Measurements from ENCODE around the gene BRINP3.

DNA sequence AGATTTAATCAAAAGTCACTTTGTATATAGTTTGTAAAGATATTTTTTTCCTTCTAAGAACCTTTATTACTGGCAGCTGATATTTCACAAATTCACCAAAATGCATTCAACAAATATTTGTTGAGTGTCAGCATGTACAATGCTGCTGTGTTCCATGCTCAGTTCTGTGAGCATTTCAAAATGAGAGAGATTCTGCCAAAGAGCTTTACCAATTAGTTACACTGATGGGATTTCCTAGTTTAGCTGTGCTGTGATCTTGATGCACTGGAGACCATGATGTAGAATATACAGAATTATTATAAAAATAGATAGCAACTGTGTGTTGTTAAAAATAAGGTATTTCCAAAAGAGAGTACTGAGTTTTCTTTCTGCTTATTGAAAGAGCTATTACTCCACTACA lies 225.6 kb downstream of the BRINP3 start:
- TF ChIP-seq CTCF (IDR thresholded peaks at IDR 0.05) (no peak), POLR2A (IDR thresholded peaks at IDR 0.05; ENCODE audit: low read depth) (no peak), EP300 (IDR thresholded peaks at IDR 0.05) (no peak)

Data from esophagus muscularis mucosa (tissue), 4 donors.